SU-DHL-6 (cell line): ENCODE results near the gene RNU6-1.

Experiments used
- CTCF ChIP-seq: fragments of 200-600 bp; sonication (generic); IDR thresholded peaks from one replicate; pipeline ENCODE4 v1.5.1; 2017; ENCODE audit warnings: antibody characterized with exemption, mild to moderate bottlenecking, low read length, moderate library complexity; ENCODE audit not compliant: insufficient read depth, poor library complexity, severe bottlenecking
- EZH2phosphoT487 ChIP-seq: fragments of 200-600 bp; sonication (generic), shearing (Covaris generic); conservative IDR thresholded peaks from 2 replicates; pipeline ENCODE4 v1.6.1; 2018; ENCODE audit warnings: mild to moderate bottlenecking, antibody characterized with exemption, low read length, moderate library complexity, mixed read lengths

DNA sequence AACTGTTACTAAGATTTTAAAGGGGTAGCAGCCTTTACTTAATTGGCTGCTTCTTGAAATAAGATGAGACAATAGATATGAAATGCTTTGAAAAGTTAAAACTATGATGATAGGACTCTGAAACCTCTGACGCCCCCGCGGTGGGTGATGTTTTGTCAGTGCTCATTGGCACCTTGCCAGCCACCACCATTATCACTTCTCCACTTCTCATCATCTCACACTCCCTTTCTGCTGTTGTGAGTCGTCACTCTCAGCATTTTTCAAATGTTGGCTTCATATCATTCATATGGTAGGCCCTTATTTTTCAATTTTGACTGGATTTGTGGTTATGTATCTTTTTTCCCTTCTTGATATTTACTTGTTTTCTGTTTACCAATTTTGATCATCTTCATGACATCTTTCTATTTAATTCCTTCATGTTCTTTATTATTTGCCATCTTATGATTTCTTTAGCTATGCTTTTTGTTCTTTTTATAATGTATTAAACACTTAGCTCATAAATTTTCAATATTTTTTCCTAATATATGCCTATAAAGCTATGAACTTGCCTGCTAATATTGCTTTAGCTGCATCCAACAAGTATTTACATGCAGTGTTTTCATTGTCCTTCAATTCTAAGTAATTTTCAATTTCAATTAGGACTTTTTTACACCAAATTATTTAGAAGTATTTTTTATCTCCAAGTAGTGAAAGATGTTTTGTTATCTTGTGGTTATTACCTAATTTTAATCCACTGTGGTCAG lies 44.8 kb downstream of the RNU6-1 start:
- TF ChIP-seq CTCF (no peak), EZH2phosphoT487 (no peak)
